ENCODE measurements around the gene TRPV3. TPM values are rescaled to one million over a fixed set of nuclear protein-coding genes. Genes with fewer than 3 reads are reported as not detected.

TRPV3 gene
- total and polyA plus RNA-seq, 8 donors = 0.55 to 4.2 (median 1.9) TPM

- no peak overlapping the region for H3K4me3 ChIP-seq
- peak; percentile 67 for ATAC-seq
- H3K27ac ChIP-seq = no peak overlapping the region
- H3K27me3 ChIP-seq = peaks cover 0 to 45% of the 10 kb centered on the region in 2 donors
- TF ChIP-seq CTCF (IDR thresholded peaks at IDR 0.05) = no peak
- DNase-seq = peak in 2 of 4 donors; percentile 58 to 67
- intact Hi-C loops (cut with DNase I) = no loop called here
- H3K9me3 ChIP-seq = no peaks in the 10 kb centered on the region
- H3K4me1 ChIP-seq = no peaks in the 10 kb centered on the region
- H3K36me3 ChIP-seq = no peaks in the 10 kb centered on the region
These were observed 27.5 kb downstream of the TRPV3 start for GRCh38 chr17:3529817-3530741.

- TF ChIP-seq CTCF (IDR thresholded peaks at IDR 0.05) = no peak
- Histone ChIP-seq H3K27ac (no peak overlapping the region), H3K36me3 (no peaks in the 10 kb centered on the region), H3K4me3 (no peak overlapping the region), H3K27me3 (peaks cover 0 to 45% of the 10 kb centered on the region in 2 donors), H3K4me1 (no peaks in the 10 kb centered on the region), H3K9me3 (no peaks in the 10 kb centered on the region)
- ATAC-seq (no peak), DNase-seq (no peak)
- intact Hi-C loops (cut with DNase I) = no loop called here
These were observed 28.6 kb downstream of the TRPV3 start for GRCh38 chr17:3528880-3529511.

GRCh38 chr17:3528403-3528851 lies 29.2 kb downstream of the TRPV3 start:
- no peak overlapping the region for H3K27ac ChIP-seq
- H3K4me3 ChIP-seq = no peak overlapping the region
- peaks cover 0 to 45% of the 10 kb centered on the region in 2 donors for H3K27me3 ChIP-seq
- DNase-seq (no peak), ATAC-seq (no peak)
- H3K4me1 ChIP-seq = no peaks in the 10 kb centered on the region
- H3K9me3 ChIP-seq = no peaks in the 10 kb centered on the region
- no peak for TF ChIP-seq CTCF (IDR thresholded peaks at IDR 0.05)
- H3K36me3 ChIP-seq = no peaks in the 10 kb centered on the region
- intact Hi-C loops (cut with DNase I) = no loop called here

- no peak overlapping the region for H3K4me3 ChIP-seq
- no peak for TF ChIP-seq CTCF (IDR thresholded peaks at IDR 0.05)
- no peaks in the 10 kb centered on the region for H3K9me3 ChIP-seq
- H3K4me1 ChIP-seq = no peaks in the 10 kb centered on the region
- H3K36me3 ChIP-seq = no peaks in the 10 kb centered on the region
- peaks cover 0 to 45% of the 10 kb centered on the region in 2 donors for H3K27me3 ChIP-seq
- intact Hi-C loops (cut with DNase I) = no loop called here
- no peak overlapping the region for H3K27ac ChIP-seq
- DNase-seq = no peak
- no peak for ATAC-seq
These were observed 29.7 kb downstream of the TRPV3 start for GRCh38 chr17:3527896-3528295.

GRCh38 chr17:3527468-3527867 lies 30.1 kb downstream of the TRPV3 start:
- H3K9me3 ChIP-seq = no peaks in the 10 kb centered on the region
- intact Hi-C loops (cut with DNase I) = no loop called here
- no peak overlapping the region for H3K27ac ChIP-seq
- peaks cover 0 to 41% of the 10 kb centered on the region in 2 donors for H3K27me3 ChIP-seq
- H3K4me3 ChIP-seq = no peak overlapping the region
- ATAC-seq (no peak), DNase-seq (no peak)
- no peaks in the 10 kb centered on the region for H3K4me1 ChIP-seq
- no peak for TF ChIP-seq CTCF (IDR thresholded peaks at IDR 0.05)
- H3K36me3 ChIP-seq = no peaks in the 10 kb centered on the region

All from left lung (tissue), 10 donors.